Heart right ventricle (tissue), 16 donors: ENCODE measurements around the gene MEP1A. TPM values are rescaled to one million over a fixed set of nuclear protein-coding genes. Genes with fewer than 3 reads are reported as not detected.

Source experiments
- ATAC-seq, 8 donors: fragments of 200-7000 bp; cut with Tn5 transposase; one replicate each; pipeline ENCODE4 v1.9.1; 2020; ENCODE audit warnings: mild to moderate bottlenecking in 8 of 8, moderate library complexity in 8 of 8, moderate number of reproducible peaks in 1 of 8
- DNase-seq, 2 donors: peaks; one replicate each; pipeline ENCODE4 v3.0.0-alpha.2; 2020
- H3K27ac ChIP-seq, 10 donors: fragments of 200-600 bp; sonication (generic) in 2 of 10; one replicate each; pipeline versions ENCODE4 v1.5.0 to v1.8.0; 2020 to 2022; ENCODE audit warnings: mild to moderate bottlenecking in 3 of 10
- H3K27me3 ChIP-seq, 7 donors: fragments of 200-600 bp; one replicate each; pipeline ENCODE4 v1.8.0; 2021 to 2022; ENCODE audit warnings: mild to moderate bottlenecking in 2 of 7
- H3K36me3 ChIP-seq, 9 donors: fragments of 200-600 bp; sonication (generic) in 1 of 9; one replicate each; pipeline versions ENCODE4 v1.5.0 to v1.8.0; 2020 to 2022; ENCODE audit warnings: mild to moderate bottlenecking in 2 of 9
- H3K4me1 ChIP-seq, 9 donors: fragments of 200-600 bp; sonication (generic) in 1 of 9; one replicate each; pipeline versions ENCODE4 v1.5.0 to v1.8.0; 2020 to 2022; ENCODE audit warnings: mild to moderate bottlenecking in 4 of 9
- H3K4me3 ChIP-seq, 10 donors: fragments of 200-600 bp; sonication (generic) in 2 of 10; one replicate each; pipeline versions ENCODE4 v1.5.0 to v1.8.0; 2020 to 2022; ENCODE audit warnings: mild to moderate bottlenecking in 7 of 10, moderate library complexity in 2 of 10
- H3K9me3 ChIP-seq, 11 donors: fragments of 200-600 bp in 10 of 11; sonication (generic) in 2 of 11; one replicate each; pipeline versions ENCODE4 v1.5.0 to v1.8.0; 2013 to 2022; ENCODE audit warnings: mild to moderate bottlenecking in 2 of 11, control low read depth in 1 of 11, moderate library complexity in 1 of 11
- CTCF ChIP-seq, 9 donors: fragments of 200-600 bp; sonication (generic) in 2 of 9; IDR thresholded peaks; one replicate each; pipeline versions ENCODE4 v1.5.0 to v1.8.0; 2021 to 2022; ENCODE audit warnings: antibody characterized with exemption in 9 of 9, mild to moderate bottlenecking in 5 of 9, moderate library complexity in 1 of 9
- WGBS, 2 donors: extraction: QIAGEN DNeasy Blood & Tissue Kit; methylation state at CpG; one replicate each; pipeline ENCODE4 v1.1.7; 2013; ENCODE audit warnings: inconsistent platforms in 1 of 2; 5-methylcytosine and 5-hydroxymethylcytosine counted together
- intact Hi-C, 10 donors: fragments of 100-400 bp; cut with DNase I; formaldehyde crosslinking; loops; one replicate each; pipeline versions ENCODE4 v1.11.1 to v1.14.2; 2022
- polyA plus RNA-seq, 2 donors: library from polyadenylated mRNA; stranded (reverse); fragments of 200-250 nt; gene quantifications; one replicate each; pipeline ENCODE4 v1.2.3, GENCODE V29; 2013
- total RNA-seq, 10 donors: library from RNA; stranded (reverse); fragmentation: NEBNext Ultra II Directional in 3 of 10; extraction: Animal tissue kit (Norgen Biotek cat#: 25700) in 3 of 10; gene quantifications; one replicate each; pipeline versions ENCODE4 v1.2.1 to v1.2.4, GENCODE V29; 2021 to 2023
- donor health status: Arrhythmogenic right ventricular cardiomyopathy.
- donor health status: ischemic (EF 13 %, LVEDD 7.1; RV severe dilation, severe dysfunction).
- donor health status: healthy with polysubstance abuse.
- donor health status: DM: no; HTN: yes; CAD: no.
- donor health status: DM: no; HTN: no; CAD: no.
- donor health status: ischemic (EF 25% LVEDD 6.9; RV normal size, moderate dysfunction).
- donor health status: ischemic (EF 25% LVEDD 5.7; RV mildly dilated, moderate dysfunction).
- donor health status: healthy.
- donor health status: DM: yes; HTN: yes; CAD: no.
- donor health status: Ischemic cardiomyopathy.
- donor health status: ischemic (EF 35%, LVEDD 5.7; RV mildly dilated, moderate dysfunction).
- donor health status: nonischemic (EF 11% LVEDD 7.7; RV severe dilation, severe dysfunction).
- donor health status: DM: yes; HTN: yes; CAD: no.
- donor health status: PGD.
- donor health status: ischemic (EF 29% LVEDD 5.4; RV normal size, mild dysfunction).
- donor health status: nonischemic (EF 23%, LVEDD 6.1; RV moderate dilation, normal function).

MEP1A gene
- total and polyA plus RNA-seq, 12 donors, result not detected

GRCh38 chr6:46746696-46747095 is 46.5 kb upstream of the MEP1A start, which contains the start of gene ANKRD66:
Gene ANKRD66 (plus strand): TSS chr6:46746933. CDS start chr6:46751949, 5,016 bp downstream.
- Histone ChIP-seq H3K27ac (no peak within 1 kb of the TSS), H3K36me3 (no peaks in the 10 kb centered on the region), H3K4me1 (no peaks in the 10 kb centered on the region), H3K9me3 (no peaks in the 10 kb centered on the region), H3K27me3 (peaks cover 0 to 5% (median 0%) of the 10 kb centered on the region in 7 donors), H3K4me3 (no peak within 1 kb of the TSS)
- TF ChIP-seq CTCF (IDR thresholded peaks at IDR 0.05), result no peak
- ATAC-seq, result no peak
- 36 to 43% methylated on average over 1 of the region's 1 CpG for WGBS, 2 donors
- intact Hi-C loops, result loop anchor here in 1 of 10 donors (10.0 kb wide), 1 partner anchor 62 kb away; the partner anchor contains the start of gene TDRD6
- DNase-seq, result no peak

GRCh38 chr6:46748940-46749503 is 44.2 kb upstream of the MEP1A start:
- DNase-seq (no peak), ATAC-seq (no peak)
- WGBS, 2 donors, result 91 to 95% methylated on average over 5 of the region's 5 CpGs
- Histone ChIP-seq H3K27ac (no peak overlapping the region), H3K27me3 (peaks cover 0 to 5% (median 0%) of the 10 kb centered on the region in 7 donors), H3K36me3 (no peaks in the 10 kb centered on the region), H3K4me3 (no peak overlapping the region), H3K4me1 (no peaks in the 10 kb centered on the region), H3K9me3 (no peaks in the 10 kb centered on the region)
- TF ChIP-seq CTCF (IDR thresholded peaks at IDR 0.05), result no peak
- intact Hi-C loops, result loop anchor here in 1 of 10 donors (10.0 kb wide), 1 partner anchor 64 kb away; the partner anchor contains the start of gene TDRD6

GRCh38 chr6:46749731-46750130 is 43.5 kb upstream of the MEP1A start:
- TF ChIP-seq CTCF (IDR thresholded peaks at IDR 0.05), result no peak
- Histone ChIP-seq H3K27ac (no peak overlapping the region), H3K36me3 (no peaks in the 10 kb centered on the region), H3K9me3 (no peaks in the 10 kb centered on the region), H3K4me3 (no peak overlapping the region), H3K4me1 (no peaks in the 10 kb centered on the region), H3K27me3 (peaks cover 0 to 4% (median 0%) of the 10 kb centered on the region in 7 donors)
- WGBS, 2 donors, result 77 to 79% methylated on average over 5 of the region's 5 CpGs
- no peak for DNase-seq
- intact Hi-C loops, result loop anchor here in 1 of 10 donors (10.0 kb wide), 1 partner anchor 65 kb away; the partner anchor contains the start of gene TDRD6
- ATAC-seq, result no peak

GRCh38 chr6:46751658-46752057 is 41.5 kb upstream of the MEP1A start:
- peaks cover 0 to 3% (median 2%) of the 10 kb centered on the region in 9 donors for H3K4me1 ChIP-seq
- TF ChIP-seq CTCF (IDR thresholded peaks at IDR 0.05), result no peak
- no peak overlapping the region for H3K4me3 ChIP-seq
- H3K27ac ChIP-seq, result no peak overlapping the region
- 75 to 87% methylated on average over 3 of the region's 3 CpGs for WGBS, 2 donors
- H3K27me3 ChIP-seq, result no peaks in the 10 kb centered on the region
- DNase-seq (no peak), ATAC-seq (no peak)
- intact Hi-C loops, result no loop called here
- H3K36me3 ChIP-seq, result no peaks in the 10 kb centered on the region
- H3K9me3 ChIP-seq, result no peaks in the 10 kb centered on the region
